ENCODE results near the gene ELFN1. TPM values are rescaled to one million over a fixed set of nuclear protein-coding genes. Genes with fewer than 3 reads are reported as not detected.
A peak's percentile ranks its signal among the peaks of the same experiment; 100 is the strongest.

ELFN1 gene
- total RNA-seq, 1 donor from 2014 or later: 2.4 TPM

- ATAC-seq (no peak), DNase-seq (ENCODE audit: low spot score) (no peak)
- intact Hi-C loops (cut with DNase I): no loop called here
Observed at GRCh38 chr7:1690359-1690958, 20.4 kb downstream of the ELFN1 start.

- ATAC-seq (no peak), DNase-seq (ENCODE audit: low spot score) (no peak)
- intact Hi-C loops (cut with DNase I): no loop called here
Observed at GRCh38 chr7:1691096-1691495, 21.0 kb downstream of the ELFN1 start.

GRCh38 chr7:1691601-1692514 is 21.8 kb downstream of the ELFN1 start:
- ATAC-seq (no peak), DNase-seq (ENCODE audit: low spot score) (peak; percentile 51)
- intact Hi-C loops (cut with DNase I): no loop called here

GRCh38 chr7:1692515-1693418 is 22.7 kb downstream of the ELFN1 start:
- ATAC-seq (no peak), DNase-seq (ENCODE audit: low spot score) (peak; percentile 42)
- intact Hi-C loops (cut with DNase I): no loop called here

- ATAC-seq (no peak), DNase-seq (ENCODE audit: low spot score) (peak; percentile 42)
- intact Hi-C loops (cut with DNase I): no loop called here
Observed at GRCh38 chr7:1693419-1693990, 23.4 kb downstream of the ELFN1 start.

GRCh38 chr7:1693991-1694524 is 24.0 kb downstream of the ELFN1 start:
- no peak for ATAC-seq
- intact Hi-C loops (cut with DNase I): no loop called here
- peak; percentile 57 for DNase-seq (ENCODE audit: low spot score)

- intact Hi-C loops (cut with DNase I): no loop called here
- DNase-seq (ENCODE audit: low spot score) (peak; percentile 44), ATAC-seq (no peak)
Observed at GRCh38 chr7:1694611-1695511, 24.8 kb downstream of the ELFN1 start.

- ATAC-seq (no peak), DNase-seq (ENCODE audit: low spot score) (peak; percentile 33)
- intact Hi-C loops (cut with DNase I): no loop called here
Observed at GRCh38 chr7:1695800-1696454, 25.9 kb downstream of the ELFN1 start.

- ATAC-seq (no peak), DNase-seq (ENCODE audit: low spot score) (peak; percentile 42)
- intact Hi-C loops (cut with DNase I): no loop called here
Observed at GRCh38 chr7:1696671-1697498, 26.8 kb downstream of the ELFN1 start.

- intact Hi-C loops (cut with DNase I): no loop called here
- ATAC-seq: no peak
- peak; percentile 30 for DNase-seq (ENCODE audit: low spot score)
Observed at GRCh38 chr7:1697499-1698125, 27.5 kb downstream of the ELFN1 start.

GRCh38 chr7:1698201-1698600 is 28.1 kb downstream of the ELFN1 start:
- DNase-seq (ENCODE audit: low spot score) (peak; percentile 26), ATAC-seq (no peak)
- intact Hi-C loops (cut with DNase I): no loop called here

GRCh38 chr7:1698951-1699350 is 28.9 kb downstream of the ELFN1 start:
- no peak for ATAC-seq
- DNase-seq (ENCODE audit: low spot score): no peak
- intact Hi-C loops (cut with DNase I): no loop called here

- no peak for ATAC-seq
- peak; percentile 17 for DNase-seq (ENCODE audit: low spot score)
- intact Hi-C loops (cut with DNase I): no loop called here
Observed at GRCh38 chr7:1700086-1700485, 30.0 kb downstream of the ELFN1 start.

- no peak for ATAC-seq
- DNase-seq (ENCODE audit: low spot score): peak; percentile 41
- intact Hi-C loops (cut with DNase I): no loop called here
Observed at GRCh38 chr7:1700536-1701333, 30.7 kb downstream of the ELFN1 start.

GRCh38 chr7:1702652-1703051 is 32.6 kb downstream of the ELFN1 start:
- intact Hi-C loops (cut with DNase I): no loop called here
- DNase-seq (ENCODE audit: low spot score) (no peak), ATAC-seq (no peak)

Measured in sciatic nerve (tissue), 2 donors.